HG03432 (cell line): ENCODE results near the gene THOC3.
A peak's percentile ranks its signal among the peaks of the same experiment; 100 is the strongest.
"Not testable (repeated sequence)": the region's sequence is repeated elsewhere in the genome, so short reads cannot be mapped to it uniquely, and the experiment has no call there.

Experiments
- ATAC-seq: cut with Tn5 transposase; IDR thresholded peaks from one replicate; pipeline ENCODE4 v1.9.1; 2021; ENCODE audit warnings: mild to moderate bottlenecking, moderate library complexity; ENCODE audit not compliant: unreplicated experiment

THOC3 gene

GRCh38 chr5:175943253-175943652 is 24.9 kb downstream of the THOC3 start:
- not testable (repeated sequence) for ATAC-seq

DNA sequence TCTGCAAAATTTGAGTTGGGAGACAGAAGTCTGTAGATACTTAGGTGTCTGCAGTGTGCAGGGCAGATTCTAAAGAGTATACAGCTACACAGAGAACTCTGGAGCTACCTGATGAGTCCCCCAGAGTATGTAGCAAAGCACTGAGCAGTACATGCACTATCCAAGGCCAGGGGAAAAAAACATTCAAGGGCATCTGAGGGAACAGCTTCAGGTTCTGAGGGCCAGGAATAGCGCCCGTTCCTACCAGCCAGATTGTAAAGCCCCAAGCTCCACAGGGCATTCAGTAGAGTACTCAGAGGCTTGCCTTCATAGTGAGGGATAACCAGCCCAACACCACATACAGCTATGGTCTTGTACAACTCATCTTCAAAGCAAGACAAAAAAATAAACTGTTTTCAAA is 27.5 kb downstream of the THOC3 start:
- ATAC-seq, result not testable (repeated sequence)

DNA sequence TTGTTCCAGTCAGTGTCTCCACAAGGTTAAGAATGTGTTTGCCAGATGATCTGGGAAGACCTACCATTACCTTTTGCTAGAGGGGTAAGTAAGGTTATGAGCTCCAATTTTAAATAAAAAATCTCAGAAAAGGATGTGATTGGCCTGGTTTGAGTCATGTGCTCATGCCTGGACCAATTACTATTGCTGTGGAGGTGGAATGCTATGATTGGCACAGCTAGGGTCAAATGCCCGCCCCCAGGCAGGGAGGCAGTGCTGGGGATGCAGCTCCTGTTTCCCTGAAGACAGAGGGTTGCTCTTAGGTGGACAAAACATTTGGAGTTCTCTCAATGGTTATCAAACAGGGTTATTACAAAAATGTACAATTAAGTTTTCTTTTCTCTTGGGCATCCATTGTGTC is 29.6 kb downstream of the THOC3 start:
- not testable (repeated sequence) for ATAC-seq

DNA sequence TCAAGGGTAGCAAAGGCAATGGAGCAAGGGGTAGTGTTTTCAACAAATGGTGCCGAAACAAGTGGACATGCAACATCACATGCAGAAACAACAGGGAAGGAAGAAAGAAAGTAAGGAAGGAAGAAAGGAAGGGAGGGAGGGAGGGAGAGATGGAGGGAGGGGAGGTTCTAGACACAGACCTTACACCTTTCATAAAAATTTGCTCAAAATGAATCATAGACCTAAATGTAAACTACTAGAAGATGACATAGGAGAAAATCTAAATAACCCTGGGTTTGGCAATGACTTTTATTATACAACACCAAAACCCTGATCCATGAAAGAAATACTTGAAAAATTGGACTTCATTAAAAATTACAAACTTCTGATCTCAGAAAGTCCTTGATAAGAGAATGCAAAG is 39.4 kb downstream of the THOC3 start:
- ATAC-seq, result not testable (repeated sequence)

DNA sequence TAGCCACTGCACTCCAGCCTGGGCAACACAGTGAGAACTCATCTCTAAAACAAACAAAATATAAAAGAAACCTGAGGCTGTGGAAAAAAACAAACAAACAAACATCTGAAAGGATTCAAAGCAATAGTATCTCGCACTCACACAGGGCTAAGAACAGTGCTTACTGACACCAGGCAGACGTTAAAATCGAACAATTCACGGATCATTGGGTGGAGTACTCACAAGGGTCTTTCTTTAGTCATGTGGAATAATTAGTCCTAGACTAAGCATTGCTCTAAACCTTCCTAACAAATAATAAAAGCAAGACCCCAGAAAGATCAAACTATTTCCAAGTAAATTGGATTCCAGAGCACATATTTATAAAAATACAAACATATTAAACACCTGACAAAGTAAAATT is 43.0 kb downstream of the THOC3 start:
- not testable (repeated sequence) for ATAC-seq

GRCh38 chr5:175922192-175922885 is 45.8 kb downstream of the THOC3 start:
- ATAC-seq, result no peak

DNA sequence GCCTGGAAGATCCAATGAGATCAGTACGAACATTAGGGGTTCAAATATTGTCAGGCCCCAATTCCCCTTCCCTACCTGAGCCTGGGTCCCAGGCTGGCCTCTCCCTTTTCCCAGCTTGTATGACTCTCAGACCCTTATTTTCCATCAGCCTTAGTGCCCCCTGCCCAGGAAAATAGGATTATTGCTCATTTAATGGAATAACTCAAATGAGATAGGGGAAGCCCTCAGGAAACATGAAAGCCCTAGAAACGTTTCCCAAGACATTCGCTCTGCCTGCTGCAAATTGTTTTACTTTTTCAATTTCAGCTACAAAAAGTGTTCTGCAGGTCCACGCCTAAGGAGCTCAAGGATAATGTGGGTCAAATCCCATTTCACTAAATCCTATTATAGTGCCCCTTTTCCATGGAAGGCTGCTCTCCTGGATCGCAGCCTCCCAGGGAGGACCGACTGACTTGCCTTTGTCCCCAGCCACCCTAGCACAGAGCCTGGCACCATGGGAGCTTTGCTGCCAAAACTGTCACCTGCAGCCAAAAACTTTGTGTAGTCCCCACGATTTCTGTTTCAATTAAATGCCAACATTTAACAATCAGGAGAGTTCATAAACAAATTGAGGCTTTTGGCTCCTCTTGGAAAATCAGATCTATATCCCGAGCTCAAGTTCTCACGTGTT is 46.9 kb downstream of the THOC3 start:
- no peak for ATAC-seq

DNA sequence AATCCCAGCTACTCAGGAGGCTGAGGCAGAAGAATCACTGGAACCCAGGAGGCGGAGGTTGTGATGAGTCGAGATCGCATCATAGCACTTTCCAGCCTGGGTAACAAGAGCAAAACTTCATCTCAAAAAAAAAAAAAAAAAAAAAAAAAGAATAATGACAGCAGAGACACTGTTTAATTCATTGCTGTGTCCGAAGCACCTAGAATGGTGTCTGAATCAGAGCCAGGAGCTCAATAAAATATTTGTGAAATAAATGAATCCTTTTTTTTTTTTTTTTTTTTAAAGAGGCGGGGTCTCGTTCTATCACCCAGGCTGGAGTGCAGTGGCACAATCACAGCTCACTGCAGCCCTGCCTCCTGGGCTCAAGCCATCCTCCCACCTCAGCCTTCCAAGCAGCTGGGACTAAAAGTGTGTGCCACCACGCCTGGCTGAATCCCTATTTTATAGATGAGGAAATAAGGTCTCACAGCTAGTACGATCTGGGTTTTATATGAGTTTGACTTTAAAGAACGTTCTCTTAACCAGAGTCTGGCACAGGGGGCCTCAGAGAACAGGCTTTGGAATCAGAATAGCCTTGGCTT is 47.8 kb downstream of the THOC3 start:
- ATAC-seq, result no peak

DNA sequence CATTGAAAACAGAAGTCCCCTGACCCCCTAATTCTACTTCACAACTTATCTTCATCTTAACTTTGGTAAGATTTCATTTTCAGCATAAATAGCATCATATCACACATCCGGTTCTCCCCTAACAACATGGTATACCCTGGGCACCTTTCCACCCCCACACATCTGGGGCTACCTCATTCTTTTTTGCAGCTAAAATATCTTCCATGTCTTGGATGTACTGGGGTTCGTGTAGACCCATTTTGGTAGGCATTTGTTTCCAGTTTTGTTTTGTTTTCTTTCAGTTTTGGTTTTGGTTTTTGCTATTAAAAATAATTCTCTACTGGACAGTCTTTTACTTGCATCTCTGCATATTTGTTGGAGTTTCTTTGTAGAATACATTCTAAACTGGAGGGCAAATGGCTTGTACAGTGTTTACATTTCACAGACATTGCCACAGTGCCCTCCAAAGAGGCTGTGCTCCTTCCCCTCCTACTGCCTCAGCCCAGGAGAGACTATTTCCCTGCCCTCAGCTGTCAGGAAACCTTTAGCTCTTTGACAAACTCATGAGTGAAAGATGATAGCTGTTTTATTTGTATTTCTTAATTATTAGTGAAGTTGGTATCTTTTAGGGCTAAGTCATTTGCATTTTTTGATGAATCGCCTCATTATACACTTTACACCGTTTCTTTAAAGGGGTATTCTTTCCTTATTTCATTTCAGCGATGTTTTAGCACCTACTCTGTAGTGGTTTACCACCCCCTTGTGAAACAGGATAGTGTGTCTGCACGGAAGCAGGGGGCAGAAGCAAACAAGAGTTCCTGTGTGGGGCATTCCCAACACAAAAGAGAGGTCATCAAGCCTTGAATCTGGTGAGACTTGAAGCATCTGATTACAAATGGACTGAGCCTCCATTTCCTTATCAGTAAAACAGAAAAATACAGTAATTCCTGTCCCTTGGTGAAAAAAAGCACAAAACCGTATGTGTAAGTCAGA is 52.8 kb downstream of the THOC3 start:
- peak; percentile 67 for ATAC-seq

- ATAC-seq, result not testable (repeated sequence)
Measured at GRCh38 chr5:175913835-175914672, 54.1 kb downstream of the THOC3 start.

GRCh38 chr5:175910072-175910471 is 58.0 kb downstream of the THOC3 start:
- not testable (repeated sequence) for ATAC-seq
